GM18508 (cell line): Measurements from ENCODE around the gene B4GALT2.

Source experiments
- ATAC-seq: cut with Tn5 transposase; IDR thresholded peaks from one replicate; pipeline ENCODE4 v1.9.1; 2021; ENCODE audit warnings: moderate number of reproducible peaks; ENCODE audit not compliant: insufficient read depth, unreplicated experiment

The B4GALT2 gene

GRCh38 chr1:44024031-44024902 lies 45.3 kb downstream of the B4GALT2 start:
- no peak for ATAC-seq

DNA sequence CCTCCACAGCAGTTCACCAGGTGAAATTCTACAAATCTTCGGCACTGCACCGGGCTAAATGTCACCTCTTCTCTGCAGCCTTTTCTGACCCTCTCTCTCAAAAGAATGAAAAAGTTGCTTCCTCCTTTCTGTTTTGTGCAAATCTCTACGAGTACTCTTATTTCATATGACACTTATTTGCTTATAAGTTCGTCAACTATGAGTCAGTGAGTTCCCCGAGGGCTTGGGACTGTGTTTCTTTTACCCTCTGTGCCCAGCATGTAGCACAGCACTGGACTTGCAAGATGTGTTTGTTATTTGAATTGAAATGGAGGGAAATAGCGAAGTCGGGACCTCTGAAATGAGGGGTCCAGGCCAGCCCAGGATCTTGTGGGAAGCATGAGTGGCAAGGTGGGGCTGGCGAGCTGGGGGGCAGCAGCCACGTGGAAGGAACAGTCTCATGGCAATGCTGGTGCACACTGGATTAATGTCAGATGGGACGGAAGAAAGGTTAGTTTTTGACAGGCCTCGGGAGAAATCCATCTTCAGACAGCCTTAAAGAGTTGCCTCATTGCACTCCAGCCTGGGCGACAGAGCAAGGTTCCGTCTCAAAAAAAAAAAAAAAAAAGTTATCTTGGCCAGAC lies 46.0 kb downstream of the B4GALT2 start:
- no peak for ATAC-seq

DNA sequence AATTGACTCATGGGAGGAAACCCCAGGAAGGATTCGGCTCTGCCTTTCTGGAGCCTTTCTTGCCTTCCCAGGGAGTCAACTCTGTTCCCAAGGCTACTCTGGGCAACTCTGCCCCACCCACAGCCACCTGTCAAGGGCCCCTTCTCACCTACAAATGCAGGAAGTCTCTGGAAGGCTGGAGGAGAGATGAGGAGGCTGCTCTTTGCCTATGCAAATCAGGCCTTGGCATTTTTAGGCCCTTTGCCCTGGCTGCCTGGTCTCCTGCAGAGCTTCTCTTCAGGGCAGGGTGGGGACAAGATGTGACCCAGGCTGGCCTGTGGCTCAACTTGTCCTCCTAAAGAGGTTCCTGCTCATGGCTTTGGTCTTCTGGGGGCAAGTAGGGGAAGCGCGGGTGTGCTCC lies 46.8 kb downstream of the B4GALT2 start:
- no peak for ATAC-seq

- ATAC-seq = no peak
Observed at GRCh38 chr1:44027320-44027719, 48.3 kb downstream of the B4GALT2 start.

DNA sequence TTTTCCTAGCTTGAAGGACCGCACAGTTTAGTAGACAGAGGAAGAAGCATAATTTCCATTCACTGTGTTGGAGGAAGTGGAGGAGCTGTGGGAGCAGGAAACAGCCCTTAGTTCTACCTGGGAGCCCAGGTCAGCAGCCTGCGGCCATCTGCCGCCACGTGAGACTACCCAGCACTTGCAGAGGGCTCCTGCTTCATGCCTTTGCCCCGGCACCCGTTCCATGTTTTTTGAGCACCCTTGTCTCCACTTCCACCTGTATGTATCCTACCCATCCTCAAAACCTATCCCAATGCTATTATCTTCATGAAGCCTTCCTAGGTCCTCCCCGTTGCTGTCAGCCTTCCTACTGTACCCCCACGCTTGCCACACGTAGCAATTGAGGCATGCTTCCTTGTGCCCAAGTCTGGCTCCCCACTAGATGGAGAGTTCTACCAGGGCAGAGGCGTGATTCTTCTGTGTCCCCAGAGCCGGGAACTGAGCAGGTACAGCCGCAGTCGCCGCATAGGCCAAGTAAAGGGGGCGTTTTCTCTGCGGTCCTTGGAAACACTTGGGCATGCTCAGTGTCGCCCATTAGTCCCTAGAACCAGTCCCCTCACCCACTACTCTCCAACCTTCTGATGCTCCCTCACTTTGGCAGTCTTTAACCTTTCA lies 50.4 kb downstream of the B4GALT2 start:
- ATAC-seq = no peak

- ATAC-seq = no peak
Observed at GRCh38 chr1:44029911-44030604, 51.0 kb downstream of the B4GALT2 start.

GRCh38 chr1:44030605-44031251 lies 51.7 kb downstream of the B4GALT2 start:
- ATAC-seq = no peak

DNA sequence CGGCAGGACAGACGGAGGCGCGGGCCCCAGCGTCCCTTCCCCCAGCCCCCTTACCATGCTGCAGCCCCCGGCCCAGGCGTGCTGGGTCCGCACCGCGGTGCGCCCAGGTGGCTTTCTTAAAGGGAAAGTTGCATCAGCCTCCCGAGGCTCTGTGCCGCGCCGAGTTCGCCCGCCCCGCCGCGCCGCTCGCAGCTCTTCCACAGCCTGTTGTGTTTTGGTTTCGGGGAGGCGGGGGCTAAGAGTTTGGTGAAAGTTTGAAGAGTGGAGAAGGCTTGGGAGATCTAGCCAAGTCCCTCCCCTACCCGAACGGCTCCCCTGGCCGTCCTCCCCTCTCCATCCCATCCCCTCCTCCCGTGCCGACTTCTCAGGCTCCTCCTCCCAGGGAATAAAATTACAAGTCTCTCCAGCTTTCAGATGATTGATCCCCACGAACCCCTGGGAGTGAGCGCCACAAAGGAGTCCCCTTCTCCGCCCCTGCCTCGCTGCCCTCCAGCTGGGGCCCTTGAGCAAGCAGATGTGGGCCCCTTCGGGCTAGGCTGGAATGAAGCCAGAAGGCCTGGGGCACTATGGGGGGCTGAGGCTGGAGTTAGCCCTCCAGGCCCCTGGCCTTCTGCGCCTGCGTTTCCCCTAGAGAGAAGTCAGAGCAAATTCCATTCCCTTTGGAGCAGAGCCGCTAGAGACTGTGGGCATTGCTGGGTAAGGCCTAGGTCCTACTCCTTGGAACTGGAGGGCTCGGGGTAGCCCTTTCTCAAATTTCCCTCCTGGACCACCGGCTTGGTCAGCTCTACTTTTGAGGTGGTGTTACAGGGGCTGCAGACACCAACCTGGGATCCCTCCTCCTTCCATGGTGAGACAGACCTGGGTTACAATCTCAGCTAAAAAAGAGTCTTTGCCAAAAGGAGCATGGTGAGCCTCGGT lies 52.5 kb downstream of the B4GALT2 start, which contains the start of gene SLC6A9:
Gene SLC6A9 (minus strand): TSS at position 211 of the 918 bp plus-strand sequence. CDS start 7,185 bp downstream, outside the sequence.
- ATAC-seq = no peak

DNA sequence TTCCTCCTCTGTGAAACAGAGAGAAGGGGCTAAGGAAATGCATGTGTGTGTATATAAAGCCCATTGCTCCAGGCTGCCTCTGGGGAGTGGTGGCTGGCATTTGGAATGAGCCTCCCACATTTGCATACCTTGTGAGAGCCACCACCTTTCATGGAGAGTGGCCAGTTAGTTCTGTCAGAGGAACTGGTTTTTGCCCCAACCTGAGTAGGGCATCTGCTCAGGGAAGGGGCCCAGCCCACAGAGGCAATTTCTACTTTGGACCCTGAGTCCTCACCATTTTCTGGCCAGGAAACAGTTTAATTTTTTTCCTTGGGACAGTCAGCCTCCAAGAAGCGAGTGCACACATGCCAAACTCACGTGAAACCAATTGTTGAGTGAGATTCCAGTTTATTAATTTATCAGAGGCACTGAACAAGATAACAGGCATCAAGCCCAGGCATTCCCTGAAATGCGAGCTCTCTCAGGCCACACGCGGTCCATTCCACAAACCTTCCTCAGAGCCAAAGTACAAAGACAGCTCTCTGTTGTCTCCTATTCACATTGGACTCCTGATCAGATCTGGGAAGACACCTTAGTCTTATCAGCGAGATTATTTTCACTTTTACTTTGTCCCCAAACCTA lies 53.3 kb downstream of the B4GALT2 start:
- no peak for ATAC-seq

DNA sequence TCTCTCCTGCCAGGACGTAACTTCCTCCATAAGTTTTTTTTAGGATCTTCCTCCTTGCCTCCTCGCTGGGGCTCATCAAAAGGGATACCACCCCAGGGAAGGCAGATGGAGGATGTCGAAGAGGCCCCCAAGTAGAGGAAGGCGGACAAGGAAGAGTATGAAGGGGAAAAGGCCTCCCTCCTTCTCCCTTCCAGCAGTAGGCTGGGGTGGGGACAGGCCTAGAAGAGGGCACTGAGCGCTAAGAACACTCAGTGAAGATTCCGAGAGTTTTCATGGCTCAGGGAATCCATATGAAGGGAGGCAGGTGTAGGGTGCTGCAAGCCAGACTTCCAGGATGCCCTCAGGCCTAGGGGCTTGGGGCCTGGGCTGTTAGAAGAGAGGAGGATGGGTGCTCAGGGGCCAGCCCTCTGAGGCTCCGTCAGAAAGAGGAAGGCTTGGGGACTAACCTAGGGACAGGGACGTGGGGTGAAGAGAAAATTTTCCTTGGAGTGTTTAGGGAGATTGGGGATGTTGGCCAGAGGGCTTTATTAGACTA lies 54.1 kb downstream of the B4GALT2 start:
- ATAC-seq = no peak

GRCh38 chr1:44033756-44034155 lies 54.7 kb downstream of the B4GALT2 start:
- ATAC-seq = no peak

DNA sequence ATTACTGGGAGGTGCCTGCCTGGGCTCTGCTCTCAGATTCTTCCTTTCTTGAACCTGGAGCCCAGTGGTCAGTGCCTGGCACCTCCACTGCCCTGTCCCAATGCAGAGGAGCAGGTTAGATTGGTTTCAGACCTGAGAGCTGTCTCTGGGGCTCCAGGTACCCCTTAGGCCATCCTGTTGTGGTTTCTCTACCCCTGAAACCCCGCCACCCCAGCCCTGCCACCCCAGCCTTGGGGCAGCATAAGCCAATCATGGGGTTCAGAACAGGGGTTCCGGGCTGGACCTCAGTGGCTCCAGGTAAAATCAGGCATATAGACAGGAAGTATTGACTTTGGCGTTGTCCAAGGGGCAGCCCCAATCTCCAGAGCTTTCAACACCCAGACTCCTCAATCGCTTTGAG lies 55.4 kb downstream of the B4GALT2 start:
- ATAC-seq = no peak

DNA sequence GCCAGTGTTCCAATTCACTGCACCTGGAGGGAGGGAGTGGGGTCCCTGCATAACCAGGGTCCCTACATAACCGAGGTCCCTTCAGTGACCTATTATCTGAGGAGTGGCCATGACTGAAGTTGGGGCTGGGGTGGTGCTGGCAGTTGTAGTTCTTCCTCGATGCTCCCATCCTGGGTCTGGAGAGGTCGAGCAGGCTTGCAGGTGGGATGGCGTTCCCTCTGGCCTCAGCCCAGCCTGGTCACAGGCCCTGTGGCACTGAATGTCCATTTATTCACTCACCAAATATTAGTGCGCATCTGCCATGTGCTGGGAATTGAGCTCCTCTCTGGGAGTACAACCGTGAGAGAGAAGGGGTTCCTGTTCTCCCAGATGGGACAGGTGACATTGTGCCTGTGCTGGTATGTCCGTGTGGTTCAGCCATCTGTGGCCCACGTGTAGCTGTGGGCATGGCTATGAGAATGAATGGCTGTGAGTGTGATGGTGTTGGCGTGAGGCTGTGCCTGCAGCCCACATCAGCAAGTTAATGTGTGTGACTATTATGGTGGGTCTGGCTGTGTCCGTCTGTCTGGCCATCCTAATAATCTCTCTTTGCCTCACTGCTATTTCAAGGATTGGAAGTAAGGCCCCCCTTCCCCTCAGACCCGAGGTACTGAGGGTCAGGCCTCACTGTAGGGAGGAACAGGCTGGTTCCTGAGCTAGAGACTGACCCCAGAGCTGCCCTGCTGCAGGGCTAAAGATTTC lies 56.1 kb downstream of the B4GALT2 start:
- no peak for ATAC-seq

- ATAC-seq = no peak
Observed at GRCh38 chr1:44035726-44036408, 56.9 kb downstream of the B4GALT2 start.

GRCh38 chr1:44036409-44037139 lies 57.6 kb downstream of the B4GALT2 start:
- no peak for ATAC-seq

DNA sequence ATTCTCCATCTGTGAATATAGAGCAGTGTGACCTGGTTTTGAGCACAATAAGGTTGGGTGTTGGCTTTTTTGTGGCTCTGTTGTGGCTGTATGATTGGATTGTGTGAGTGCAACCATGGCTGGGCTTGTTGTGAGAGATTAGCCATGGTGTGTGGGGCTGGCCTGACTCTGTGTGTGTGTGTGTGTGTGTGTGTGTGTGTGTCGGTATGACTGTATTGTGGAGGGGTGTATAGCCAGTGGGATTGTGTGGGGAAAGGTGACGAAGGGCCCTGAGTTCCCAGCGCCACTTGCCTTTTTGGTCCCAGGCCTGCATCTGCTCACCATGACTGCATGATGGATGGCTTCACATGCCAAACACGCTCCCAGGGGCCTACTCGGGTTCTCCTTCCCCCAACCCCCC lies 58.1 kb downstream of the B4GALT2 start:
- ATAC-seq = no peak
